GM18867 (cell line): ENCODE measurements around the gene NAV2.
"Not testable (repeated sequence)": the region's sequence is repeated elsewhere in the genome, so short reads cannot be mapped to it uniquely, and the experiment has no call there.

Experiments
- ATAC-seq: cut with Tn5 transposase; IDR thresholded peaks from one replicate; pipeline ENCODE4 v1.9.1; 2021; ENCODE audit warnings: mild to moderate bottlenecking, moderate library complexity; ENCODE audit not compliant: unreplicated experiment

Gene NAV2

DNA sequence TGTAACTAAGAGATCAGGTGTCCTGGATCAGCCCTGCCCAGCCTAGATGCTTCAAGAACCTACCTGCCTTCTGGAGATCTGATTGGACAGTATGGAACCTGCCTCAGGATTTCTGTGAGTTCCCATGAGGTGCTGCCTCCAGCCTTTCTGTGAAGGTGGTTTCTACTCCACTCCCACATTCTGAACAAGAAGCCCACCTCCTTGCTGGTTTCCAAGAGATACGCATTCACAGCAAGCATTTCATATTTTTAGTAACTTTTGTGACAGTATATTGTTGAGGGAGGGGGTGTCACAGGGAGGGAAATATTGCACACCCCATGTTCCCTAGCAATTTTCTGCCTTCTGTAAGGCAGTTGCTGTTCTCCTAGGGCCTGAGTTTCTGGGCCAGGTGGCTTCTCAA, 204.4 kb downstream of the NAV2 start:
- ATAC-seq = no peak

DNA sequence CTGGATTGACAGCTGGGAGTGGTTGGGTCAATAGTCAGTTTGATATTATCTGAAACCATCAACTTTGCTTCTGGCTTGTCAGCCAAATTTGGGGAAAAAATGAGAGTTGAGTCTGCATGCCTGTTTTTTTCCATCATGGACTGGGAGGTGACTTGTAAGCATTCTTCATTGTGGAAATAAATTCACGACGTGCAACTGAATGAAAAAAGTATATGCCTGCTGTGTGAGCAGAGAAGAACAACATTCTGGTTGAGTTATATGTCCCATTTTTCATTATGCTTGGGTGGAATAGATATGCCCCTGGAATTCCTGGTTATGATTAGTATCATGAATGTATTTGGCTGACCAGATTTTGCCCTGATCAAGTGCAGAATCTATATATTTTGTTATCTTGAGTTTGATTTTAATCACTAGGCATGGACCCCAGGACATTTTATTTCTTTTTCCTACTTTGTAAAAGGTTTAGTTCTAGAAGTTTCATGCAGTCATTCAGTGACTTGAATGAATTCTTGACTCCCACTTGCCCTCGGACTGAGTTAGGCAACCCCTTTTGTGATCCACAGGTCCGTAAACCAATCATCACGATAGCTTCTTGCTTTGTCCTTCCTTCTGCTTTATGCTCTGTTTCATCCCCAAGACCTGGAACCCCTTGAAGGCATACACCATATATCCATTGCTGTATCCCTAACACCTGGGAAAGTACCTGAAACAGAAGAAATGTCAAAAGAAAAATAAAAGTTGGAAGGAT, 205.8 kb downstream of the NAV2 start:
- ATAC-seq = no peak

DNA sequence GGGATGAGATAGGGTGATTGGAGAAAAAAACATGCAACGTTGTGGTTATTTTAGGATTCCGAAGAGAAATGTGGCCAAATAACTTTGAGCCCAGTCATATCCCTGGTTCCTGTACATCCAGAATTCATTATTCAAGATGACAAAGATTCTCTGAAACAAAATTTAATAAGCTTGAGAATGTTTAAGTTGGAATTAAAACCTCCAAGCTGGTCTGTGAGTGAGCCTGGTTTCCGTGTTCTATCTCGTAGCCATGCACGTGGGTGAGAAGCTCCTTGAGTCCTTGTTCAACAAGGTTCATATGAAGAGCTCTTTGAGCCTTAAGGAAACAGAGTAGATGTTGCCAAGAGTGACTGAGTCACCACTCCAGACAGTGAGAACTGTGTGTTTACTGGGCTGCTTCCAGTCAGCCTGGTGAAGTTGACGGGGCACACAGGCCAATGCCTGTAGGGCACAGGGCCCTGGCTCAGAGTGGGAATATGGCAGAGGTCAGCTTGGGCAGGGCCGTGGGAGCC, 206.5 kb downstream of the NAV2 start:
- no peak for ATAC-seq

DNA sequence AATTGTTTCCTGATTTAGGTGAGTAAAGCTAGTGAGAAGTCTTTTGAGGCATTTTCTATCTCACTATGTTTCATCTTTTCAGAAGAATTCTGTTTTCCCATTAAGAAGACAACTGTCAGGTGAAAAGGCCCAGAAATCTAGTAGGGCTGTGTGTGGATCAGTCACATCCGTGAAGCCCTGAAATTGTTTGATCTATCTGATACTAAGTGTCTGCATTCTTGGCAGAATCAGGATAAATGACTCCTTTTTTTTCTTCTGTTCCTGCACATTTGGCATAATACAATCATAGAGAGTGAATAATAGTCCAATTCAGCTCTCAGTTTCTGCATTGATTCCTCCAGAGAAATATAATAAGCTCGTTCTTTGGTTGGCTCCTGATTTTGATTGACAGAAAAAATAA, 208.3 kb downstream of the NAV2 start:
- ATAC-seq = no peak

DNA sequence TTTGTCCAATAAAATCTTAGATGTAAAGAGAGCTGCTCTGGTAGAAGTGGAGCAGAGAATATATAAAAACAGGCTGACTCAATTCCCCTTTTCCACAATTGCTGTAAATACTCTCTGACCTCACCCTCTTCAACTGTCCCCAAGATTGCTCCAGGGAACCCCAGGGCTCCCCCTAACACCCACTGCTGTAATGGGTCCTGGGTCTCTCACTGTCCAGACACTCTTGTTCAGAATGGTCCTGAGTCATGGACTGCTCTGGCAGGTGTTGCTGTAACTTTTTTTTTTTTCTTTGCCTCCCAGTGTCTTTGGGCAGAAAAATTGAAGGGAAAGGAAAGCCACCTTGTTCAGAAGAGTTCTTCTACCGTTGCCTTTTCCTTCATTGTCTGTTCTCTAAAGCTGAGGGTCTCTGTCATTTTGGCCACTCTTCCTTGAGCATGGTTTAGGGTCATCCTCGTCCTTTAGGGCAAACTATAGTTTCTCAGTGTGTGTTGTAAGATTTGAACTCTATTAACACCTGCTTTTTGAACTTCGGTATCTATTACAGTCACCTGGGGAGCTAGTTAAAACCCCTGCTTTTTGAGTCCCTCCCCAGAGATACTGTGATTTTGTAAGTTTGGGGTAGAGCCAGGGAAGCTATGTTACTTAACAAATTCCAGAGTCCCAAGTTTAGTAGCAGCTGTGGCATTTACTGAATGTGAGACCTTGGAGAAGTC, 209.5 kb downstream of the NAV2 start:
- no peak for ATAC-seq

DNA sequence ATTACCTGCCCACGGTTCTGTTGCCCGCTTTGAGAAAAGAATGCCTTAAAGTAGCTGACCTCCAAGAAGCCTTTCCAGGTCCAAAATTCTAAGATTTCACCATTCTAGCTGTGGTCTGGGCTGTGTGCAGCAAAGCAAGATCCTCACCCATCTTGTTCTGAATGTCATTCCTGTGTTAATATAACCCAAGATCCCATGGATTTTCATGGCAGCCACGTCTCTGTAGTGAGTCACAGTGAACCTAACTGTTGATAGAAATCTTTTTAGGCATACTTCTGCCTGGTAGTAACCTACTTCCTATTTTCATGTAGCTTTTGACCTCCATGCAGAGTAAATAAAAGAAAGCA, 210.0 kb downstream of the NAV2 start:
- no peak for ATAC-seq

DNA sequence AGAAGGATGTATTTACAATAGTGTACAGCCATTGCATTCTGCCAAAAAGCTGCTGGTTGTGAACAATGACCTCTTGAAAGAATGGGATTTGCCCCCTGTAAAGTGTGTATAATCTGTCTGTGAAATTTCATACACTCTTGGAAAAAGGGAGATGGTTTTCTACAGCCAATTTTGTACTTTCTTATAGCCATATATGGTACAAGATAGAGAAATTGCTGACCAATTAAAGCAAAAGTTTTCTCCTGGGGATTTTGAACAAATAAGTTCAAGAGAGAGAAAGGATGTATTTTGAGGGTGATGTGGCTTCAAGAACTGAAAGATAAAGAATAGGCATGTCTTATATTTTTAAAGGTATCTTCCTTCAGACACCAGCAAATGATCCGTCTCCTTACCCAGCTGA, 211.0 kb downstream of the NAV2 start:
- no peak for ATAC-seq

DNA sequence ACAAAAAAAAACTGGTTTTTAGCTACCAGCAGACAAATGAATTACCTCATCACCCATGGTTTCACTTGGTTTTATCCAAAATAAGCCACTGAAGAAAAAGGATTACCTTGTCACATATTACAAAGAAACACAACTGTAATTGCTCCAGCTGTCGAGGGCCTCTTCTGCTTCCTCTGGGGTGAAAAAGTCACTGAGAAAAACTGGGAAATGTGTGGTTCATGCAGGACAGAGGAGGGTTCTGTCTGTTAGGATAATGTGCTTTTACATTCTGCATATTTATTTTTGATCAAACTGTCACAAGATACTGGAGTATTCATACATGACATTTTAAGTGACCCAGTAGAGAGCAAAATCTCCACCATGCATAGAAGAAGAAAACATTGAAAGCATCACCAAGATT, 211.7 kb downstream of the NAV2 start:
- ATAC-seq = no peak

DNA sequence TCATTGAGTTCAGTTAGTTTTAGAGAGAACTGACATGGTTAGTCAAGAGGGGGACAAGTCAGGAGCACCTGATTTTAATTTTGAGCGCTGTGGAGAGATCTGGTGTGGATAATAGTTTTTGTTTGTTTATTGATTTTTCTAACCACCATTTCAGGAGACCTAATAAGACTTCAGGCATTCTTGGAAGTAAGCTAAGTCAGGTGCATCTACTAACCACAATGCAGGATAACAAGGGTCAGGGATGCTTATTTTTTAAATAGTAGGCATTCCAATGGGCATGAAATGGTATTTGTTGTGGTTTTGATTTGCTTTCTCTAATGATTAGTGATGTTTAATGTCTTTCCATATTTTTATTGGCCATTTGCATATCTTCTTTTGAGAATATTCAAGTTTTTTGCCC, 212.1 kb downstream of the NAV2 start:
- ATAC-seq = no peak

DNA sequence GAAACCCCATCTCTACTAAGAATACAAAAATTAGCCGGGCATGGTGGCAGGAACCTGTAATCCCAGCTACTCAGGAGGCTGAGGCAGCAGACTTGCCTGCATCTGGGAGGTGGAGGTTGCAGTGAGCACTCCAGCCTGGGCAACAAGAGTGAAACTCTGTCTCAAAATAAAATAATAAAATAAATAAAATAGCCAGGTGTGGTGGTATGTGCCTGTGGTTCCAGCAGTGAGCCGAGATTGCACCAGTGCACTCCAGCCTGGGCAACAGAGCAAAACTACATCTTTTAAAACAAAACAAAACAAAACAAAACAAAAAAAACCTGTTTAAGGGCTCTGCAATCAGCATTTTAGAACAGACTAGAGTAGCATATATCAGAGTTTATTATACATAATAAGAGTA, 214.8 kb downstream of the NAV2 start:
- not testable (repeated sequence) for ATAC-seq

DNA sequence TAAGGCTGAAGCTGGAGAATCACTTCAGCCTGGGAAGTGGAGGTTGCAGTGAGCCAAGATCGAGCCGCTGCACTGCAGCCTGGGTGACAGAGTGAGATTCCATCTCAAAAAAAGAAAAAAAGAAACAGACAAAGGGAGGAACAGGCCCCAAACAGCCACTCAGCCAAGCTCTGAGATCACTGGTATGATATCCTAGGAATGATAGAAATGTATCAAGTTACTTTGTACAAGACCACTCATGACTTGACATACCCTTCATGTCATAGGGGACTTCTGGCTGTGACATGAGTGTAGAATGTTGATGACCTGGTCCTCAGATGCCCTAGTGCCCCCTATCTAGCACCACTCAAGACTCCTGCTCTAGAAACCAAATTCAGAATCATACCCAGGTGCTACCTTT, 216.5 kb downstream of the NAV2 start:
- ATAC-seq = no peak

DNA sequence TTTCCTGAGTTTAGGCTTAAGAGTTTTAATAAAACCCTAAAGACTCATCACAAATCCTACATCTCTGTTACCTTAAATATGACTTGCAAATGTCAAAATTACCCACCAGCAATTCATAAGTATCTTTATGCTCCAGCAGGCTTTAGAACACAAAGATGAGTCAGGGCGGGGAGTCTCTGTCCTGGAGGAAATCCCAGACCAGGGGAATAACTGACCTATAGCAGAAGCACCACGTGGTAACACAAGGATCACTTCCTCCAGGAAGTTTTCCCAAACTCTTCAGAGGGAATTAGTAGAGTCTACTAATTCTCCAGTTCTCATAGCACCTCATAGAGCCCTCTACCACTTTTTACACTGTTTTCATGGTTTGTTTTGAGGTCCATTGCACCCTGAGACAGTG, 217.0 kb downstream of the NAV2 start:
- no peak for ATAC-seq

DNA sequence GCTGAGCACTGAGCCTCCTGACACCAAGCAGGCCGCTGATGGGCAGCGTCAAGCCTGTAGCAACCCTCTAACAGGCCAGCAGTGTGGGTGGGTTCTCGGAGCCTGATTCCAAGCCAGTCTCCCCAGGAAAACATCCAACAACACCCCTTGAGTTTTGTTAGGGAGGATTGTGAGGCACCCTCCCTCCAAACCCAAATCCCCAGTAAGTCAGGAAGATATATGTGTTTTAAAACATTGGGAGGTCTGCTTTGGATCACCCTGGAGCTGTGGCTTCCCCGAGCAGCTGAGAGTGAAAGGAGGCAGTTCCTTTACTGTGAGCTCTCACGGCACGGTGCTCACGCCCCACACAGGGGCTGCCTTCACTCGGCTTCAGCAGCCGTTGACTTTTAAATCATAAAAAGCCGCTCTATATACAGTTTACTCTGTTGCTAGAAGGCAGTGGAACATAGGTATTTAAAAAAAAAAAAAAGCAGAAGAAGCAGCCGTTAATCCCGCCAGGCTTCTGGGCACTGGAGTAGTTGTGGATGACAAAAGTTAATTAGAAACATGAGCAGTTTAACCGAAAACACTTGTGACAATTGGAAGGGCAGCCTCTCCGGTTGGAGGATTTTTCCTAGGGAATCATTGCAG, 218.6 kb downstream of the NAV2 start:
- ATAC-seq = no peak

DNA sequence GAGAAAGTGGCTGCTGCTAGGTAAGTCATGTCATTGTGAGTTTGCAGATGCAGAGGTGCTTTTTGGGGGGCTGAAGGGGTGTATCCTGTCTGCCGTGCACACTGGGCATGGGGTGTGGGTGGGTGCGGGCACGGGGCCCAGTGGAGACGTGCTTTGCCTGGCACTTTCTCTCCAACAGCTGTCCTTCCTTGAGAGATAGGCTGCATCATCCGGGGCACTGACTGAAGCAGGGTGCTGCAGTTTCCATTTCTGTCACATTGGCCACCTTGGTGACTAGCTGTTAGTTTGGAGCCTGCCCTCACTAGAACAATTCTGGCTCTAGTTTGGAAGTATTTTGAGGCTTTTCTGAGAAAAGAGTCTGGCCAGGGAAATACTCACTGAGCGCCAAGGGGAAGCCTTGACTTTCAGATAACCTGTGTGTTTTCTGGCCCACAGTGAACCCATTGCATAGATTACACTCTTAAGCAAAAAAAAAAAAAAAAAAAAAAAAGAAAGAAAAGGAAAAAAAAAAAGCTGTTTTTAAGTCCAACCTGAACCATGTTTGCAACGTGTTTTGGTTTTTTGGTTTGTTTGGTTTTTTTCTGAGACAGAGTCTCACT, 219.2 kb downstream of the NAV2 start:
- no peak for ATAC-seq

DNA sequence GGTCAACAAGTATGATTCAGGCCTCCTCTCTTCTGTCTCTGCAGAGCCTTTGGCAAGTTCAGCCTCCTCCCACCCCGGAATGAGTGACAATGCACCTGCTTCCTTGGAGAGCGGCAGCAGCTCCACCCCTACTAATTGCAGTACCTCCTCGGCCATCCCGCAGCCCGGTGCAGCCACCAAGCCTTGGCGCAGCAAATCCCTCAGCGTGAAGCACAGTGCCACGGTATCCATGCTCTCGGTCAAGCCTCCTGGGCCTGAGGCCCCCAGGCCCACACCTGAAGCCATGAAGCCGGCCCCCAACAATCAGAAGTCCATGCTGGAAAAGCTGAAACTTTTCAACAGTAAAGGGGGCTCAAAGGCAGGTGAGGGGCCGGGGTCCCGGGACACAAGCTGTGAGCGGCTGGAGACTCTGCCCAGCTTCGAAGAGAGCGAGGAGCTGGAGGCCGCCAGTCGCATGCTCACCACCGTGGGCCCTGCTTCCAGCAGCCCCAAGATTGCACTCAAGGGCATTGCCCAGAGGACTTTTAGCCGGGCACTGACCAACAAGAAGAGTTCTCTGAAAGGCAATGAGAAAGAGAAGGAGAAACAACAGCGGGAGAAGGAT, 220.6 kb downstream of the NAV2 start:
- ATAC-seq = no peak

DNA sequence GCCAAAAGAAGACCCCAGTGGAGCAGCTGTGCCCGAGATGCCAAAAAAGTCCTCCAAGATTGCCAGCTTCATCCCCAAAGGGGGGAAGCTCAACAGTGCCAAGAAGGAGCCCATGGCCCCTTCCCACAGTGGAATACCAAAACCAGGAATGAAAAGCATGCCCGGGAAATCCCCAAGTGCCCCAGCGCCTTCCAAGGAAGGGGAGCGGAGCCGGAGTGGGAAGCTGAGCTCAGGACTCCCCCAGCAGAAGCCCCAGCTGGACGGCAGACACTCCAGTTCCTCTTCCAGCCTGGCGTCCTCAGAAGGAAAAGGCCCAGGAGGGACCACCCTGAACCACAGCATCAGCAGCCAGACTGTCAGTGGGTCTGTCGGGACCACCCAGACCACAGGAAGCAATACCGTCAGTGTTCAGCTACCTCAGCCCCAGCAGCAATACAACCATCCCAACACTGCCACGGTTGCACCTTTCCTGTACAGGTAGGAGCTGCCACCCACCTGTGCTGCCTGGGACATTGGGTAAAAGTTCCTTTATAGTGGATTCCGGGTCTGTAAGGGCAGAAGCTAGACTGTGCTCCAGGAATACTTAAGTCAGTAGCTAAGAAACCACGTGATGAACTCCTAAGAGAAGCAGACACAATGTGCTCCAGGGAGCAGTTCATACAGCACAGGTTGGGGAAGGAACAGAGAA, 221.3 kb downstream of the NAV2 start:
- no peak for ATAC-seq

DNA sequence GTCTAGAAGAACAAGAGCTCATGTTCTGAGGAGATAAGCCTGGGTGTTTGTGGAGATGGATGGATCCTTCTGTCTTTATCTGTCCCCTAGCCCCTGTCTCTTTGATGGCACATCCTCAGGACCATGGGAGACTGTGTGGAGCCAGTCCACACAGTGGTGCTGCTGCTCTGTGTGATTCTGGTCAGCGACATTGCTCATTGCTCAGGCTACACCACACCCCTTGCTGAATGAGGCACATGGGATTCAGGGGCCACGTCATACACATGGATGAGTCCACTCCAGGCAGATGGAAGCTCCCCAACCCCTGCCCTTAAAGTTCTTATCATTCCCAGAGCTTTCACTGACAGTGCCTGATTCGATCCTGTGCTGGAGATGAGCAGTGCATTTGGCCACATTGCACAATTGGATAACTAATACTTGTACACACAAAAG, 222.2 kb downstream of the NAV2 start:
- no peak for ATAC-seq

DNA sequence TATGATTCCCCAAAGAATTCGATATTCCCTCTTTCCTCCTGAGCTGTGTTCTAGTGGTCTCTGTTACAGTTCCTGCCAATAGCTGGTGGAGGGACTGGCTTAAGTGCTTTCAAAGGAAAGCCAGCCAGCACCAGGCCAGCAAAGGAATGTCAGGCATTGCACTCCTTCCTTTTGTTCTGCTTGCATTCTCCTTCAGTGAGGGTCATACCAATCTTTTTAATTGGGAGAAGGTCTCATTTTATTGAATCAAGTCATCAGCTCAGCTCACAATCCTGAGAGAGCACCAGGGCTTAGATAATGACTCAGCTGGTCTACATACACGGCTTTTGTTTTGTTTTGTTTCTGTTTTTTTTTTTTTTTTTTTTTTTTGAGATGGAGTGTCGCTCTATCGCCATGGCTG, 222.9 kb downstream of the NAV2 start:
- no peak for ATAC-seq

DNA sequence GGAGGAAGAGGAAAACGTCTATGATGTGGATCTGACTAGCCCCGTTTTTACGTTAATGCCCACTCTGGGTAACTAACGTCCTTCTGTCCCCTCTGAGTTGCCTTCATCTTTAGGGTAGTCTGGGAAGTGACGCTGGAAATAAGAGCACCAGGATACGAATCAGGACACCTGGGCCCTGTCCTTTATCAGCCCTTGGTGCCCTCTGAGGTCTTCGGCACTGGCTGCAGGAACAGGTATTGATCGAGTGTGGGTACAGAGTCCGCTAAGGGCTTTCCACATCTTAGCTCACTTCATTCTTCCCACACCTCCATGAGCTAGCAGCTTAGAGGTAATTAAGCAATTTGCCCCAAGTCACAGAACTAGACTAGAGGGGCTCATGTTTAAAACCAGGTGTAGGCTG, 223.8 kb downstream of the NAV2 start:
- no peak for ATAC-seq

DNA sequence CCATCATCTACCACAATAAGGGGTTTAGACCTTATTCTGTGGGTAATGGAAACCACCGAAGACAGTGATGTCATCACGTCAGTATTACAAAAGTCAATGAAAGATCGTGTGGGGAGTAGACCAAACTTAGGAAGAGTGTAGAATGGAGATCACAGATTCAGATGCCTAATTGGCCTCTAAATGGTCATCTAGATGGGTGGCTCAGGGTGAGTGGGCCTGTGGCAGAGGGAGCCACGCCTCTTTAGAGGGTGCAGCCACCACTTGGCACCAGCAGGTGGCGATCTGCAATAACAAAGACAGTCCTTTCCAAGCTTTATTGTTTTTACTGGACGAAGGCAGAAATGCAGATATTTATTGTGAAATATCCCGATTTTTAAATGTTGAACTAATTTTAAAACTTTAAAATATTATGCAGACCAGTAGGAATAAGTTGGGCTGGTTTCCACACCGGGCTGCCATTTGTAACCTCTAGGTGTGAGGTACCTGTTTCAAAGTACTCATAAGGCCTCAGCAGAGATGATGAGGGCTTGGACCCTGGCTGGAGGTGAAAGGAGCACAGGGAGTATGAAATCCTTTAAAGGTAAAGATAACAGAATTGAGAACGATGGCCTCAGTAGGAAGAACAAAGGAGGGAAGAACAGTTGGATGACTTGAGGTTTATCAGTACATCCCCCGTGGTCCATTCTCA, 225.7 kb downstream of the NAV2 start:
- ATAC-seq = peak; percentile 68
